Loucy (cell line): ENCODE measurements around the gene PDE4D.

ENCODE experiments used
- EZH2phosphoT487 ChIP-seq: fragments of 200-600 bp; IDR thresholded peaks from 2 replicates; pipeline ENCODE4 v1.6.1; 2018; ENCODE audit warnings: antibody characterized with exemption, mild to moderate bottlenecking, moderate library complexity, borderline replicate concordance
- TF ChIP-seq, protein P1 (sequence below): fragments of 200-600 bp; sonication (generic); conservative IDR thresholded peaks from 2 replicates; pipeline ENCODE4 v1.5.1; 2014; ENCODE audit warnings: mild to moderate bottlenecking, antibody characterized with exemption, low read length

DNA sequence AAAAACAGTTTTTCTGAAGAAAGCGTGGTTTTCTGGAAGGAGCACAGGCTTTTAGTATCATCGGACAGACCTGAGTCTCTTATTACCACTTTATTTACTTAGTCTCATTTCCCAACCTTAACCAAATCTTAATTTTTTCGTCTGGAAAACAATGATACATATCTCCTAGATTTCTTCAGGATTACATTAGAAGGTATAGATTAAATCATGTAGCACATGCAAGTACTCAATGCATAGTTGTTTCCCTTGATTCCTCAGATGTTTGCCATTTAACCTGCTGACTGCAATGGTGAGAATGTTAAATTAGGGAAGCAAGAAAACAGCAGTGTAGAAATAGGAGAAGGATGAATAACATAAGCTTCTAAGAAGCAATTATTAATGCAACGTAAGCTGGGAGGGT is 289.4 kb downstream of the PDE4D start:
- TF ChIP-seq, protein P1, sequence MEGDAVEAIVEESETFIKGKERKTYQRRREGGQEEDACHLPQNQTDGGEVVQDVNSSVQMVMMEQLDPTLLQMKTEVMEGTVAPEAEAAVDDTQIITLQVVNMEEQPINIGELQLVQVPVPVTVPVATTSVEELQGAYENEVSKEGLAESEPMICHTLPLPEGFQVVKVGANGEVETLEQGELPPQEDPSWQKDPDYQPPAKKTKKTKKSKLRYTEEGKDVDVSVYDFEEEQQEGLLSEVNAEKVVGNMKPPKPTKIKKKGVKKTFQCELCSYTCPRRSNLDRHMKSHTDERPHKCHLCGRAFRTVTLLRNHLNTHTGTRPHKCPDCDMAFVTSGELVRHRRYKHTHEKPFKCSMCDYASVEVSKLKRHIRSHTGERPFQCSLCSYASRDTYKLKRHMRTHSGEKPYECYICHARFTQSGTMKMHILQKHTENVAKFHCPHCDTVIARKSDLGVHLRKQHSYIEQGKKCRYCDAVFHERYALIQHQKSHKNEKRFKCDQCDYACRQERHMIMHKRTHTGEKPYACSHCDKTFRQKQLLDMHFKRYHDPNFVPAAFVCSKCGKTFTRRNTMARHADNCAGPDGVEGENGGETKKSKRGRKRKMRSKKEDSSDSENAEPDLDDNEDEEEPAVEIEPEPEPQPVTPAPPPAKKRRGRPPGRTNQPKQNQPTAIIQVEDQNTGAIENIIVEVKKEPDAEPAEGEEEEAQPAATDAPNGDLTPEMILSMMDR: no peak
- no peak for TF ChIP-seq EZH2phosphoT487
